Rectal smooth muscle tissue (tissue), 1 donor: ENCODE data around the gene ARFGAP3.

Experiments
- H3K27ac ChIP-seq: one replicate; pipeline ENCODE4 v1.7.0; 2013; ENCODE audit warnings: low read depth, low read length, inconsistent platforms
- H3K27me3 ChIP-seq: one replicate; pipeline ENCODE4 v1.7.0; 2013; ENCODE audit warnings: low read length; ENCODE audit not compliant: control insufficient read depth, insufficient read depth
- H3K36me3 ChIP-seq: one replicate; pipeline ENCODE4 v1.7.0; 2013; ENCODE audit warnings: low read length; ENCODE audit not compliant: control insufficient read depth, insufficient read depth
- H3K4me1 ChIP-seq: one replicate; pipeline ENCODE4 v1.7.0; 2013; ENCODE audit warnings: low read length; ENCODE audit not compliant: control insufficient read depth, insufficient read depth
- H3K4me3 ChIP-seq: one replicate; pipeline ENCODE4 v1.7.0; 2013; ENCODE audit warnings: low read length
- H3K9ac ChIP-seq: one replicate; pipeline ENCODE4 v1.7.0; 2013; ENCODE audit warnings: low read length

The ARFGAP3 gene

DNA sequence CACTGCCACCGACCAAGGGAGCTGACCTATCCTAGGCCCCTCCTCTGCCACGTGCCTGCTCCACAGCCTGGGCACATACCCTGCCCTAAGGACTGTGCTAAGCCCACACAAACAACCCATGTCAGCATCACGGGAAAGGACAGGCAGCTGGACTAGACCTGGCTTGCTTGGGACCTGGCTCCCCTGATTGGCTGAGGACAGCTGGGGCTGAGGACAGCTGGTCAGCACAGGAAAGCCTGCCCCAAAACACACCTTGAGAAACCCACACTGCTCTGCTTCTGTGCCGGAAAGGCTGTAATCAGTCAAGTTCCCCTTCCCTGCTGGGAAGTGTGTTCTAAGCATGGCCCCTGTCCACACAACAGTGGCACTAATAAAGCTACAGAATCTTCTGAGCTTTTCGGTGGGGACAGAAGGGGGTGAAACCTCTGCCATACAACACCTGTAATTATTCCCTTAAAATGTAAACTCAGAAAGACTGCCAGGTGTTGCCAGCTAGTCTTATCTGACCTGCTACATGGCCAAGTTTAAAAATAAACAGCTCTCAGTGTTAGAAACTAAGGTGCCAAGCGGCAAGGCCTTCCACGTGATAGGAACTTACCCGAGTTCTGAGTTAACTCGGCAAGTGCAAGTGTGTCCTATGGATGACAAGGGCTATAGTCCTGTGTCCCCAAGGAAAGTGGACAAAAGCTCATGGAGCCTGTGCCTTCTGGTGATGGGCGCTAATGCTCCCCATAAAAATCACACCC, 35.7 kb upstream of the ARFGAP3 start:
- Histone ChIP-seq H3K4me3 (no peak overlapping the region), H3K27me3 (no peaks in the 10 kb centered on the region), H3K27ac (no peak overlapping the region), H3K9ac (no peak overlapping the region), H3K4me1 (no peaks in the 10 kb centered on the region), H3K36me3 (peaks cover 28% of the 10 kb centered on the region)

DNA sequence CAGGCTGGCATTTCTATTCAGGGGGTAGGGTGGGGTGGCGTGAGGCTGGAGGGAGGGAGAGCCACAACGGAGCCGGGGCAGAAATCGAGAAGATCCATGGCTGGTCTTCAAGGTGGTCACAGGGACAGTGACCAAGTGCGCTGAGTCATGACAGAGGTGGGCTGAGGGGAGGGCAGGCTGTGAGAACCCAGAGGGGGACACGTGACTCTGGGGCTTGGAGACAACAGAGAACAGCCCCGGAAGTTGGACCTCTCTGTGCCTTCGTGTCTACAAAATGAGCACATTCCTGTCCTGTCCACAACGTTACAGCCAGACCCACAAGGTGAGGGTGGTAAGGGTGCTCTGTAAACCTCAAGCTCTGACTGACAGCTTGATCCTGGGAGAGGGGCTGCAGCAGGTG, 35.1 kb upstream of the ARFGAP3 start:
- H3K36me3 ChIP-seq = peaks cover 31% of the 10 kb centered on the region
- no peak overlapping the region for H3K9ac ChIP-seq
- no peak overlapping the region for H3K4me3 ChIP-seq
- no peak overlapping the region for H3K27ac ChIP-seq
- H3K4me1 ChIP-seq = no peaks in the 10 kb centered on the region
- H3K27me3 ChIP-seq = no peaks in the 10 kb centered on the region

DNA sequence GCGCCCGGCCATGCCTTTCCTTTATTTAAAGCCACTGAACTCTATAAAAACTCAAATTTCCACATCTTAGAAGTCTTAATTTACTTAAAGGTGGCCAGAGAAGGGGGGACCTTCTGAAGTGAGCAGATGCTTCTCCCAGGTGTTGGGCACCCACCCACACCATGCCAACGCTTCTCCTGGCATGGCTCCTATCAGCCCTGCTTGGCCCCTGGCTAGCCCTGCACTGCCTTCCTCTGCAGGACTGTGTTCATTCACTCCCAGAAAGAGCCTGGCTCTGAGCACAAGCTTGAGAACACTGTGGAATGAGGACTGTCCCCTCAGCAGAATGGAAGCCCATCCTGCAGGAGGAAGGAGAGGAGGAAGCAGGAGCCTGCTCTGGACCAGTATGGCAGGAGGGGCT, 34.6 kb upstream of the ARFGAP3 start:
- H3K27ac ChIP-seq = no peak overlapping the region

DNA sequence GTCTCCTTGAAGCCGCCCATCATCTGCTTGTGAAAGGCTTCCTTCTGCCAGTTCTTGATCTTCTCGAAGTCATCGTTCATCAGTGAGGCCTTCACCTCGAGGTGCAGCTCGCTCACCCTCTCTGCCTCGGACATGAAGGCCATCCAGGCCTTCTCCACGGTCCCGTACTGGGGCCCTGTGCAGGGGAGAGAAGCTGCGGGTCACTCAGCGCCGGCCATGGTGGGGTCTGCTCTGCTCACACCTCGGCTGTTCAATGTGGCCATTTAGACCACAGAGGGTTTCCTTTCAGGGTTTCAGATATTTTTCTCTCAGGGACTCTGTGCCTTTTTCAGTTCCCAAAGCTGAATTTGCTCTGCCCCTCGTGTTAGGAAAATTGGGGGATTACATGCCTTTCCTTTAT, 33.9 kb upstream of the ARFGAP3 start:
- Histone ChIP-seq H3K4me1 (no peaks in the 10 kb centered on the region), H3K27ac (no peak overlapping the region)

More for the DNA sequence above, 34.6 kb upstream of the ARFGAP3 start:
- no peak overlapping the region for H3K4me3 ChIP-seq
- H3K9ac ChIP-seq = no peak overlapping the region
- no peaks in the 10 kb centered on the region for H3K27me3 ChIP-seq
- H3K4me1 ChIP-seq = no peaks in the 10 kb centered on the region
- peaks cover 34% of the 10 kb centered on the region for H3K36me3 ChIP-seq

DNA sequence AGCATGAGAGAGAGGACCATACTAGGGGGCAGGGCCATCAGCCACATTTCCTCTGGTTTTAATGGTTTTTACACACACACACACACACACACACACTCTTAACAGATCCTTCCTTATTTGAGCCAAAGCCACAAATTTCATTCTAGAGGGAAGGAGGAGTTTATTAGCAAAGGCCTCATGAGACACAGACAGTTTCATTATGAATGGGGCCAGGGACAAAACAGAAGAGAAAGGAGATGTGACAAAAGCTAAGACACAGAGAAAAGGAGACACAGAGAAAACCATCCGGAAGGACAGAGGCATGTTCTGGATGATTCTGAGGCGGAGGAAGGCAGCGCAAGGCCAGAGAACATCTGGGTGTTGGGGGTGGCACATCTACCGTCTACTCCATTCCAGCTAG, 32.2 kb upstream of the ARFGAP3 start:
- no peak overlapping the region for H3K27ac ChIP-seq
- no peak overlapping the region for H3K4me3 ChIP-seq
- no peaks in the 10 kb centered on the region for H3K27me3 ChIP-seq
- H3K4me1 ChIP-seq = no peaks in the 10 kb centered on the region
- H3K36me3 ChIP-seq = peaks cover 39% of the 10 kb centered on the region
- H3K9ac ChIP-seq = no peak overlapping the region

More for the DNA sequence above, 33.9 kb upstream of the ARFGAP3 start:
- H3K9ac ChIP-seq = no peak overlapping the region
- H3K36me3 ChIP-seq = peaks cover 34% of the 10 kb centered on the region
- H3K4me3 ChIP-seq = no peak overlapping the region
- H3K27me3 ChIP-seq = no peaks in the 10 kb centered on the region

DNA sequence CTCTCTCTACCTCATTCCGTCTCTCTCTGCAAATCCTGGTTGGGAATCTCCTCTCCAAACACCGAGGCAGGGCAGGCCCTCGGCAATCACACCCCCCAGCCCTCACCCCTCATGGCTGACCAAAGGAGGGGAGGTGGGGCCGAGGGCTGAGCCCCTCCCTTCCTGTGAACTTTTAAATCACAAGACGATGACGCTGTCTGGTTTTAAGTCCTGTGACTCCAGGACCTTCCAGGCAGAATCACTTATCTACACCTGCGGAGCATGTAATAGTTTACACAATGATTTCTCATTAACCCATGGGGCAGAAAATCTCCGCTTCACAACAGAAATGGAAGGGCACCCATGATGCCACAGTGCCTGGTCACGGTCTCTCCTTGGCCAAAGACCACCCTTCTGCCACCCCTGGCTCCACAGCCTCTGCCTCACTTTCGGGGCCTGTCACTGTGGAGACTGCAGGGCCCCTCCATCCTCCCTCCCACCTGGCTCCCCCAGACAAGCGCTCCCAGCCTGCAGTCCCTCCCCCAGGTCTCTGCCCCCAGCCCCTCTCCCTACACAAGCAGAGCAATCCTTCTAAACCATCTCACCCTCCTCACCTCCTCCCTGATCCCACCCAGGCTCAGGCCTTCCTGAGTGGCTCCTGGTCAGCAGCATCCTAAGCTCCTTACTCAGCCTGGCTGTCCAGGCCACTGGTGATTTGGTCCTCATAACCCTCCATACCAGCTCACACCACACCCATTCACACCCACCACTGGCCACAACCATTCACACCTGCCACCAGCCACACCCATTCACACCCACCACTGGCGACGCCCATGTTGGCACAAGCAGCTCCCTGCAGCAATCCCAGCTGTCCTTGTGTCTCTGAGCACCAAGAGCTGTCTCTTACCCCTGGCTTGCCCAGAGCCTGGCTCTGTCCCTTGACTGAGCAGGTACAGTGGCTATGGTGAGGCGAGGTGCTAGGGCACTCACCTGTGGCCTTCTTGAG, 30.7 kb upstream of the ARFGAP3 start:
- Histone ChIP-seq H3K36me3 (peaks cover 45% of the 10 kb centered on the region), H3K27ac (no peak overlapping the region), H3K4me3 (no peak overlapping the region), H3K27me3 (no peaks in the 10 kb centered on the region), H3K9ac (no peak overlapping the region), H3K4me1 (no peaks in the 10 kb centered on the region)

DNA sequence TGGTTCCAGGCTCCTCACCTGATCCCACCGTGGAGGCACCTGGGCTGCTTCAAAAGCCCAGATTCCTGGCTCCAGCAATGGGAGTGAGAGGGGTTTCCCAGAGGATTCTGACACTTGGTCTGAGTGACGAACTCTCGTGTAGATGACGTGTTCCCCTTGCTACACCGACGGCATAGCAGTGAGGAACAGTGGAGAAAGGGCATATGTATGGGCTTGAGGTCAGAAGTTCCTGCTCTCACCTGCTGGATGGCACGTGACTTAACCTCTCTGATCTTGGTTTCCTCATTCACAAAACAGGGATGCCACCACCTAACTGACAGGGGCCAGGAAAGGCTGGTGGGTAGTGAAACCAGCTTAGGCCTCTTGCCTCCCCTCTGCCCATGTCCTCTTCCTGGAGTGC, 30.0 kb upstream of the ARFGAP3 start:
- Histone ChIP-seq H3K27me3 (no peaks in the 10 kb centered on the region), H3K9ac (no peak overlapping the region), H3K4me1 (no peaks in the 10 kb centered on the region), H3K36me3 (peaks cover 43% of the 10 kb centered on the region), H3K4me3 (no peak overlapping the region), H3K27ac (no peak overlapping the region)

DNA sequence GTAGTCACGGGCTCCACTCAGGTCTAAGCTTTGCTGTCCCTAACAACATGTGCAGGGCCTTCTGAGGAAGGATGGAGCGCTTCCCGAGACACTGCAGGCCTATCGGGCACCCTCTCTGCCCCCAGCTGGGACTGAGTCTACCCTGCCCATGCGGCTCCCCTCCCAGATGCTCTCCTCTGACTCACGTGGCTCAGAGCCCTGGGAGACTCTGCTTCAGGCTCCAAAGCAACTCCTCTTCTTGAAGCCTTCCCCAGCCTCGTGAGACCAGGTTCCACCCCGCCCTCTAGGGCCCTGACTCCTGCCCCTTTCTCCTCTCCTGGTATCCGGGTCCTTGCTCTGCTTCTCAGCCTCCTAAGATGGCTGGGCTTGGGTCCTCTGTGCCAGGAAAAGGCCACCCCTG, 28.4 kb upstream of the ARFGAP3 start:
- H3K4me1 ChIP-seq = no peaks in the 10 kb centered on the region
- no peak overlapping the region for H3K9ac ChIP-seq
- no peak overlapping the region for H3K27ac ChIP-seq
- H3K36me3 ChIP-seq = peaks cover 49% of the 10 kb centered on the region
- H3K27me3 ChIP-seq = no peaks in the 10 kb centered on the region
- no peak overlapping the region for H3K4me3 ChIP-seq

DNA sequence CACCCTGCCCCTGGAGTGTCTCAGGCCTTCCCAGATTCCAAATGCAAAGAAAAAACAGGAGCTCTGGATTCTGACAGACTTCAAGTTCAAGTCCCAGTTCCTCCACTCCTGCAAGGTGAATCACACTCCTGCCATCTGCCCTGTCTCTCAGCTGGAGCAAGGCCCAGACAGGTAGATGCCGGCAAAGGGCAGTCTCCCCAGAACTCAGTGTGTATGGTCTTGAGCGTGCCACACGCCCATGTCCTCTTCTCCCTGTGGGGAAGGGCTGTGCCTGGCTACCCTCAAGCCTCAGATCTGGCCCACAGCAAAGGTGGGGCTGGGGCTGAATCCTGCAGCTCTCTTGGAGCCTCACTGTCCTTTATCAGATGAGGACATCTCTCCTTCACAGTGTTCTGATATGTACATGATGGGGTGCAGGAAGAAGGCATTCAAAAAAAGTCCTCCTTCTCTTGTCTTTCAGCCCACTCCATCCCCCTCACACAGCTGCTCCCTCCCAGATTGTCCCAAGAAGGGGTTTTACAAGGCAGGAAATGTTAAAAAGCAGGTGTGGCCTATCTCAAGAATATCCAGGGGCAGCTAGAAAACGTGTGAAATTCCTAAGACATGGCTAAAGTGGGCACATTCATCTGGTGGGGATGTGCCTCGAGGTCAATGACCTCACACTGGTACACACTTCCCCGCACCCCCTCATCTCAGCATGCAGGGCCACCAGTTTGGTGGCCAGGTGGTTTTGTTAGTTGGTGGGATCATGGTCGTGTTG, 27.7 kb upstream of the ARFGAP3 start:
- no peaks in the 10 kb centered on the region for H3K27me3 ChIP-seq
- no peak overlapping the region for H3K4me3 ChIP-seq
- H3K4me1 ChIP-seq = no peaks in the 10 kb centered on the region
- H3K36me3 ChIP-seq = peaks cover 52% of the 10 kb centered on the region
- no peak overlapping the region for H3K27ac ChIP-seq
- no peak overlapping the region for H3K9ac ChIP-seq

DNA sequence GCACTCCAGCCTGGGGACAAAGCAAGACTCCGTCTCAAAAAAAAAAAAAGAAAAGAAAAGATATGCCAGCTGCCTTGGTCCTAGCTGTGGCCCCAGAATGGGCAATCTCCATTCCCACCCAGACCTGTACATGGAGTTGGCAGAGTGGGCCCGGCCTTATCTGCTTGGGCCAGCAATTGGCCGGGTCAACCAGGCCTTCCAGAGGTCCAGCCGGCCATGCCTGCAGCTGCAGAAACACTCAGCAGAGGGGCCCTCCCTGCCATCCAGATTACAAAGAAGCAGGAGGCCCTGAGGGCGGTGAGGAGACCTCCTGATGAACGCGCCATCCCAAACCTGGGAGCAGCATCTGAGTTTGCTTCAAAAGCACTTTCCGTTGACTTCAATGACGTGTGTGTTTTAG, 26.9 kb upstream of the ARFGAP3 start:
- peaks cover 54% of the 10 kb centered on the region for H3K36me3 ChIP-seq
- no peak overlapping the region for H3K4me3 ChIP-seq

DNA sequence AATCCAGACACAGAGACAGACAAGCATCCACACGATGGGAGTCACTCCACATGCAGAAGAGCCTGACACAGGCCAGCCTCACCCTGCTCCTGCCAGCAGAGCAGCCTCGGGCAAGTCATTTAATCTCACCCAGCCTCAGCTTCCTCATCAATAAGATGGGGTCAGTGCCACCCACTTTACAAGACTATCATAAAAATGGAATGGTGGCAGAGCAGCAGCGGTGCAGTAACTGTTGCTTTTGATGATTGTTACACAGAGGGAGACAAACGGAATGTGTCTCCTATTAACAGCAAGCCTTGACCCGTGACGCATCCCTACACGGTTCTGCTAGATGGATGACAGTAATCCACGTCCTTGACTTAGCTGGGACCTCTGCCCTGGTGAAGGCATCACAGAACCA, 26.0 kb upstream of the ARFGAP3 start:
- no peak overlapping the region for H3K27ac ChIP-seq
- H3K9ac ChIP-seq = no peak overlapping the region
- no peak overlapping the region for H3K4me3 ChIP-seq
- peaks cover 47% of the 10 kb centered on the region for H3K36me3 ChIP-seq
- H3K4me1 ChIP-seq = no peaks in the 10 kb centered on the region
- H3K27me3 ChIP-seq = no peaks in the 10 kb centered on the region

More for the DNA sequence above, 26.9 kb upstream of the ARFGAP3 start:
- H3K27ac ChIP-seq = no peak overlapping the region
- H3K27me3 ChIP-seq = no peaks in the 10 kb centered on the region
- no peak overlapping the region for H3K9ac ChIP-seq
- H3K4me1 ChIP-seq = no peaks in the 10 kb centered on the region

DNA sequence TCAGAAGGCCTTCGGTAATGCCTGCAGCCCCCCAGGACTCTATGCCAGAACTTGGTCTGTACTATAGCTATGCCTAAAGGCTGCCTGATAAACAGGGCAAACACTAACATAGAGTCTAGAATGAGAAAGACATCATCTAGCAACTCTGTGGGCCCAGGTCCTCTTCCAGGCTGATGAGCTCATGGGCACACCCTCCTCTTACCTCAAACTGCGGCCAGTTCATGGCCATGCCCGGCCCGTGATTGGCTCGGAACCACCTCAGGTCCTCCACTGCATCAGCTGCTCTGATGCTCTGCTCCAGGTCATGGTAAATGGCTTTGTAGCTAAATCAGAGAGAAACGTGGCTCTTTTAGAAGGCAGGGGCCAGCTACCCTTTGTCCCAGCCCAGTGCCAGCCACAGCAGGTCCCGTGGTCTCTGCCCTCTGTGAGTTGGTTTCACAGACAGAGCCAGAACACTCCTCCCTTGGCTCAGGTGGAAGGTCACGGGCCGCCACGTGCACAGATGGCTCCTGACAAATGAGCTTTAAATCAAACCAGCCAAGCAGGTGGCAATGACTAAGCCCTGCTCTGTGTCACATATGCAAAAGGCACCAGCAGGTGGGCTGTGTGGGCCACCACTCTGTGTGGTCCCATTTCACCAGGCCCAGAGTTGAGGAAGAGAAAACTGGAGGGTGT, 25.0 kb upstream of the ARFGAP3 start:
- Histone ChIP-seq H3K36me3 (peaks cover 48% of the 10 kb centered on the region), H3K9ac (no peak overlapping the region), H3K27me3 (no peaks in the 10 kb centered on the region), H3K27ac (no peak overlapping the region), H3K4me1 (no peaks in the 10 kb centered on the region), H3K4me3 (no peak overlapping the region)
